ENCODE data around the gene MID2.

MID2 gene

GRCh38 chrX:107970073-107970472 lies 144.4 kb downstream of the MID2 start:
- DNase-seq = no peak

- DNase-seq = no peak
Measured at GRCh38 chrX:107971636-107972035, 146.0 kb downstream of the MID2 start.
